OCI-M1 (cell line): ENCODE data around the gene ULK4.

Experiments used
- DNase-seq: peaks from one replicate; lab custom pipeline; 2025; lab: John Stamatoyannopoulos, UW

Gene ULK4

GRCh38 chr3:41362638-41363559, 599.0 kb downstream of the ULK4 start:
- no peak for DNase-seq

GRCh38 chr3:41357271-41357670, 604.6 kb downstream of the ULK4 start:
- no peak for DNase-seq

GRCh38 chr3:41356775-41357174, 605.1 kb downstream of the ULK4 start:
- no peak for DNase-seq

- no peak for DNase-seq
These were observed 609.4 kb downstream of the ULK4 start for GRCh38 chr3:41352510-41352909.

- no peak for DNase-seq
These were observed 611.5 kb downstream of the ULK4 start for GRCh38 chr3:41350441-41350840.

- DNase-seq = no peak
These were observed 613.5 kb downstream of the ULK4 start for GRCh38 chr3:41348401-41348800.

- no peak for DNase-seq
These were observed 615.1 kb downstream of the ULK4 start for GRCh38 chr3:41346698-41347270.

- no peak for DNase-seq
These were observed 616.1 kb downstream of the ULK4 start for GRCh38 chr3:41345788-41346187.

GRCh38 chr3:41339758-41340157, 622.1 kb downstream of the ULK4 start:
- DNase-seq = no peak

GRCh38 chr3:41338276-41338675, 623.6 kb downstream of the ULK4 start:
- DNase-seq = no peak

- no peak for DNase-seq
These were observed 627.5 kb downstream of the ULK4 start for GRCh38 chr3:41334426-41334825.

- DNase-seq = no peak
These were observed 630.9 kb downstream of the ULK4 start for GRCh38 chr3:41331041-41331440.

GRCh38 chr3:41330465-41330864, 631.4 kb downstream of the ULK4 start:
- no peak for DNase-seq

GRCh38 chr3:41329881-41330280, 632.0 kb downstream of the ULK4 start:
- DNase-seq = no peak

GRCh38 chr3:41328926-41329325, 633.0 kb downstream of the ULK4 start:
- DNase-seq = no peak

GRCh38 chr3:41327718-41328117, 634.2 kb downstream of the ULK4 start:
- DNase-seq = no peak

GRCh38 chr3:41324156-41324475, 637.8 kb downstream of the ULK4 start:
- DNase-seq = no peak

- DNase-seq = no peak
These were observed 638.3 kb downstream of the ULK4 start for GRCh38 chr3:41323467-41324155.

GRCh38 chr3:41321642-41321980, 640.3 kb downstream of the ULK4 start:
- no peak for DNase-seq

GRCh38 chr3:41320953-41321641, 640.8 kb downstream of the ULK4 start:
- DNase-seq = no peak

- DNase-seq = no peak
These were observed 643.4 kb downstream of the ULK4 start for GRCh38 chr3:41318520-41318919.

- no peak for DNase-seq
These were observed 644.2 kb downstream of the ULK4 start for GRCh38 chr3:41317718-41318117.

- DNase-seq = no peak
These were observed 644.6 kb downstream of the ULK4 start for GRCh38 chr3:41317298-41317697.
